Ishikawa (cell line): Measurements from ENCODE around the gene HSPA4L.

Experiments used
- CEBPB ChIP-seq: IDR thresholded peaks from 2 replicates; pipeline ENCODE4 v1.6.1; 2012
- CREB1 ChIP-seq: IDR thresholded peaks from 2 replicates; pipeline ENCODE4 v1.6.1; 2012; ENCODE audit warnings: low read depth
- EGR1 ChIP-seq: IDR thresholded peaks from 2 replicates; pipeline ENCODE4 v1.6.1; 2012
- EP300 ChIP-seq: IDR thresholded peaks from 2 replicates; pipeline ENCODE4 v1.6.1; 2012; ENCODE audit warnings: borderline replicate concordance
- FOXM1 ChIP-seq: IDR thresholded peaks from 2 replicates; pipeline ENCODE4 v1.6.1; 2012; ENCODE audit warnings: low read depth, borderline replicate concordance
- MAX ChIP-seq: IDR thresholded peaks from 2 replicates; pipeline ENCODE4 v1.6.1; 2012
- RAD21 ChIP-seq: IDR thresholded peaks from 2 replicates; pipeline ENCODE4 v1.6.1; 2012; ENCODE audit warnings: low read depth
- TAF1 ChIP-seq: IDR thresholded peaks from 2 replicates; pipeline ENCODE4 v1.6.1; 2012; ENCODE audit warnings: low read depth, mild to moderate bottlenecking
- TCF12 ChIP-seq: IDR thresholded peaks from 2 replicates; pipeline ENCODE4 v1.6.1; 2012; ENCODE audit warnings: low read depth
- TEAD4 ChIP-seq: IDR thresholded peaks from 2 replicates; pipeline ENCODE4 v1.6.1; 2012
- USF1 ChIP-seq: IDR thresholded peaks from 2 replicates; pipeline ENCODE4 v1.6.1; 2012
- YY1 ChIP-seq: IDR thresholded peaks from 2 replicates; pipeline ENCODE4 v1.6.1; 2012; ENCODE audit warnings: low read depth
- ZBTB7A ChIP-seq: IDR thresholded peaks from 2 replicates; pipeline ENCODE4 v1.6.1; 2012; ENCODE audit warnings: low read depth
- TF ChIP-seq, protein P1 (sequence below): IDR thresholded peaks from 2 replicates; pipeline ENCODE4 v1.6.1; 2012; ENCODE audit warnings: low read depth, mild to moderate bottlenecking

HSPA4L gene

GRCh38 chr4:127780598-127780997 is 1.5 kb upstream of the HSPA4L start:
- TF ChIP-seq EGR1, result no peak
- no peak for TF ChIP-seq MAX
- TF ChIP-seq YY1, result no peak

DNA sequence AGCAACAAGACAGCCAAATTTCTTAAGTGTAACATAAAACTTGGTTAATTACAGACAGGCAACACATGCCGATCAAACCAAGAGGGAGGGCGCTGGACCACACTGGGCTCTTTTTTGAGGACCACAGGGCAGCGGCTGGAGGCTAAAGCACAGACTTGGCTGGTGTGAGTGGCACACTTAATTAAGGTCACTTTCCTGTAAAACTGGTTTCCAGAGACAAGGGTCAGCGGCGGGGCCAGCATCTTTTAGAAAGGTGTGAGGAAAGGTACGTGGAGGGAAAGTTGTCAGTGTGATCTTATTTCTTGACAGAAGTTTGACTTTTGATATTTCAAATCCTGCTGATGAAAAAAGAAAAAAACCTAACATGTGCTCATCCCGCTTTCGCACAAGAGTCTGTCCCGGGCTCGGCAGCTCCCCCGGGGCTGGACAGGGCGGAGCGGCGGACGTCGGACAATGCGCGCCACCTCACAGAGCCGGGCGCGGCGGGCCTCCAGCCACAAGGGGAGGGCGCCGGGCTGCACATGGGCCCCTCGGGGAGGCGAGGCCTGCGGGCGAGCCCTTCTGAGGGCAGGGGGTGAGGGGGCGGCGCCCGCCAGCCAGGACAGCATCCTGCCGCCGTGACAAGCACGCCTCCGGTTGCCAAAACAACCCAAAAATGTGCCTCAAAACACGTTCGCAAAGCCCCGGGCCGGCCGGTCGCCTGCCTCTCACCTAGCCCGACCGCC is 660 bp upstream of the HSPA4L start:
- TF ChIP-seq TCF12 (peak; percentile 40; the same call in 1 of the 2 replicates), MAX (peak; percentile 98), FOXM1 (no peak)

- TF ChIP-seq MAX (0 out of 2 replicates have a peak, but pooled peaks have one; percentile 27), FOXM1 (no peak), YY1 (peak; percentile 57; the same call in 1 of the 2 replicates), EGR1 (peak; percentile 54; the same call in 1 of the 2 replicates)
Measured at GRCh38 chr4:127782025-127782274, 172 bp upstream of the HSPA4L start.

- TF ChIP-seq TEAD4 (peak; percentile 65), CEBPB (0 out of 2 replicates have a peak, but pooled peaks have one; percentile 7), CREB1 (no peak), EP300 (no peak), YY1 (no peak; the same call in 1 of the 2 replicates), MAX (no peak)
Measured at GRCh38 chr4:127783026-127783769, 1.1 kb downstream of the HSPA4L start.

GRCh38 chr4:127783955-127784770 is 2.0 kb downstream of the HSPA4L start:
- TF ChIP-seq EGR1, result no peak
- TF ChIP-seq EP300, result no peak
- TF ChIP-seq MAX, result no peak

- no peak for TF ChIP-seq EP300
- no peak for TF ChIP-seq TCF12
- no peak for TF ChIP-seq TEAD4
- peak; percentile 45 for TF ChIP-seq RAD21
- no peak for TF ChIP-seq YY1
Measured at GRCh38 chr4:127788517-127788916, 6.4 kb downstream of the HSPA4L start.

DNA sequence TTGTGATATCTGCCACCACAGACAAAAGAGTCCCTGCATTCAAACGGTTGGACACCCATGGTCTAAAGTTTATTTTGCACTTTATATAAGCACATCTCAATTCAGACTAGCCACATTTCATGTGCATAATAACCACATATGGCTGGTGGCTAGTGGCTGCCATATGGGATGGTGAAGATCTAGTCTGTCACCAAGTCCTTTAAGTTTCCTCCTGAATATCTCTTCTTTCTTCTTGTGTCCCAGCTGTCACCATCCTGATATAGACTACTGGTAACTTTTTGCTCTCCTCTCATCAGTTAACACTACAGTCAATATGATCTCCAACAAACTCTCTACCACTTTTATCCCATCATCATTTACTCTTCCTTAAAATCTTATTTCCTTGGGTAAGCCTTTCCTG is 9.3 kb downstream of the HSPA4L start:
- no peak for TF ChIP-seq CEBPB
- TF ChIP-seq ZBTB7A, result no peak
- TF ChIP-seq RAD21, result no peak
- TF ChIP-seq EGR1, result no peak
- no peak for TF ChIP-seq YY1

- no peak for TF ChIP-seq TCF12
- TF ChIP-seq RAD21, result no peak
- TF ChIP-seq EP300, result no peak
- TF ChIP-seq, protein P1, sequence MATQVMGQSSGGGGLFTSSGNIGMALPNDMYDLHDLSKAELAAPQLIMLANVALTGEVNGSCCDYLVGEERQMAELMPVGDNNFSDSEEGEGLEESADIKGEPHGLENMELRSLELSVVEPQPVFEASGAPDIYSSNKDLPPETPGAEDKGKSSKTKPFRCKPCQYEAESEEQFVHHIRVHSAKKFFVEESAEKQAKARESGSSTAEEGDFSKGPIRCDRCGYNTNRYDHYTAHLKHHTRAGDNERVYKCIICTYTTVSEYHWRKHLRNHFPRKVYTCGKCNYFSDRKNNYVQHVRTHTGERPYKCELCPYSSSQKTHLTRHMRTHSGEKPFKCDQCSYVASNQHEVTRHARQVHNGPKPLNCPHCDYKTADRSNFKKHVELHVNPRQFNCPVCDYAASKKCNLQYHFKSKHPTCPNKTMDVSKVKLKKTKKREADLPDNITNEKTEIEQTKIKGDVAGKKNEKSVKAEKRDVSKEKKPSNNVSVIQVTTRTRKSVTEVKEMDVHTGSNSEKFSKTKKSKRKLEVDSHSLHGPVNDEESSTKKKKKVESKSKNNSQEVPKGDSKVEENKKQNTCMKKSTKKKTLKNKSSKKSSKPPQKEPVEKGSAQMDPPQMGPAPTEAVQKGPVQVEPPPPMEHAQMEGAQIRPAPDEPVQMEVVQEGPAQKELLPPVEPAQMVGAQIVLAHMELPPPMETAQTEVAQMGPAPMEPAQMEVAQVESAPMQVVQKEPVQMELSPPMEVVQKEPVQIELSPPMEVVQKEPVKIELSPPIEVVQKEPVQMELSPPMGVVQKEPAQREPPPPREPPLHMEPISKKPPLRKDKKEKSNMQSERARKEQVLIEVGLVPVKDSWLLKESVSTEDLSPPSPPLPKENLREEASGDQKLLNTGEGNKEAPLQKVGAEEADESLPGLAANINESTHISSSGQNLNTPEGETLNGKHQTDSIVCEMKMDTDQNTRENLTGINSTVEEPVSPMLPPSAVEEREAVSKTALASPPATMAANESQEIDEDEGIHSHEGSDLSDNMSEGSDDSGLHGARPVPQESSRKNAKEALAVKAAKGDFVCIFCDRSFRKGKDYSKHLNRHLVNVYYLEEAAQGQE, result no peak
- no peak for TF ChIP-seq ZBTB7A
- no peak for TF ChIP-seq MAX
- no peak for TF ChIP-seq CEBPB
- no peak for TF ChIP-seq CREB1
- TF ChIP-seq USF1, result no peak
- TF ChIP-seq TAF1, result no peak
Measured at GRCh38 chr4:127793528-127793927, 11.4 kb downstream of the HSPA4L start.
